Measurements from ENCODE around the gene EPGN. TPM values are rescaled to one million over a fixed set of nuclear protein-coding genes. Genes with fewer than 3 reads are reported as not detected.
A peak's percentile ranks its signal among the peaks of the same experiment; 100 is the strongest.

The EPGN gene
- total RNA-seq, 4 donors from 2014 or later, result not detected

DNA sequence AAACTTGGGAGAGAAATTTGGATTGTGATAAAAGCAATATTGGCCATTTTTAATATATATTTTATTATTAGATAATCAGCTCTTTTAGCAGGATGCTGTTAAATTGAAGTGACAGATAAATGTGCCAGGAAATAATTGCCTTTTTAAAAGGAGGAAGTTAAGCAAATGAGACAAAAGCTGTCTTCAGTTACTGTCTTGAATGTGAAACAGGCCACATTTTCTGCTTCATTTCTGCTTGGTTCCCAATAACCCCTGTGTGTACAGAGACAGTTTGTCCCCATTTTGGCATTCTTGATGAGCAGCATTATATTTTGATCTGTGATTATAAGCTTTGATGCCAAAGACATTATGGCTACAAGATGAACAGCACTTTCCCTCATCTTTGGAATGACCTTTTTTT lies 953 bp downstream of the EPGN start:
- TF ChIP-seq POLR2A (IDR thresholded peaks at IDR 0.05), result no peak
- TF ChIP-seq, protein P1, sequence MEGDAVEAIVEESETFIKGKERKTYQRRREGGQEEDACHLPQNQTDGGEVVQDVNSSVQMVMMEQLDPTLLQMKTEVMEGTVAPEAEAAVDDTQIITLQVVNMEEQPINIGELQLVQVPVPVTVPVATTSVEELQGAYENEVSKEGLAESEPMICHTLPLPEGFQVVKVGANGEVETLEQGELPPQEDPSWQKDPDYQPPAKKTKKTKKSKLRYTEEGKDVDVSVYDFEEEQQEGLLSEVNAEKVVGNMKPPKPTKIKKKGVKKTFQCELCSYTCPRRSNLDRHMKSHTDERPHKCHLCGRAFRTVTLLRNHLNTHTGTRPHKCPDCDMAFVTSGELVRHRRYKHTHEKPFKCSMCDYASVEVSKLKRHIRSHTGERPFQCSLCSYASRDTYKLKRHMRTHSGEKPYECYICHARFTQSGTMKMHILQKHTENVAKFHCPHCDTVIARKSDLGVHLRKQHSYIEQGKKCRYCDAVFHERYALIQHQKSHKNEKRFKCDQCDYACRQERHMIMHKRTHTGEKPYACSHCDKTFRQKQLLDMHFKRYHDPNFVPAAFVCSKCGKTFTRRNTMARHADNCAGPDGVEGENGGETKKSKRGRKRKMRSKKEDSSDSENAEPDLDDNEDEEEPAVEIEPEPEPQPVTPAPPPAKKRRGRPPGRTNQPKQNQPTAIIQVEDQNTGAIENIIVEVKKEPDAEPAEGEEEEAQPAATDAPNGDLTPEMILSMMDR (IDR thresholded peaks at IDR 0.05), result no peak
- Histone ChIP-seq H3K36me3 (no peaks in the 10 kb centered on the region), H3K27me3 (no peaks in the 10 kb centered on the region), H3K9me3 (no peaks in the 10 kb centered on the region), H3K4me1 (no peaks in the 10 kb centered on the region), H3K4me3 (no peak overlapping the region), H3K27ac (no peak overlapping the region)
- no peak for DNase-seq

DNA sequence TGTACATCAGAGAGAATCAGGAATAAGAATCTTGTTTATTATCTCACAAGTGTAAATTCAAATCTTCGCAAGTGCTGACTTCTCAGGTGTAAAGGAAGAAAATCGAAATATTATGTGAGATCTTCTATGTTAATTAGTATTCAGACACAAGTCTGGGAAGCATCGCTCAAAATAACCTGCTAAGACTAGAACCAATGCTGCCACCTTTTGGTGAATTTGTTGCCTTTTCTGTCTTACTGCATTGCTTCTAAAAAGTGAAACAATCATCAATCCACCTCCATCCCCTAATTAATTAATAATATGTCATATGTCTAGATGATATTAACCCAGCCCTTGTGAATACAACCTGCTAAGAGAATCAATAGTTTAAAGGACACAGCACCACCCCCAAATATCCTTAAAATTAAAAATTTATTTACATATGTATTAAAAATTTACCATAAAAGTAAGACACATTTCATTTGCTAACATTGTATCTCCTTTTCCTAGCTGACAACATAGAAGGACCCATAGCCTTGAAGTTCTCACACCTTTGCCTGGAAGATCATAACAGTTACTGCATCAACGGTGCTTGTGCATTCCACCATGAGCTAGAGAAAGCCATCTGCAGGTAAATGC lies 3.5 kb downstream of the EPGN start:
- Histone ChIP-seq H3K27me3 (no peaks in the 10 kb centered on the region), H3K9me3 (no peaks in the 10 kb centered on the region), H3K27ac (no peak overlapping the region), H3K4me1 (no peaks in the 10 kb centered on the region), H3K4me3 (no peak overlapping the region), H3K36me3 (no peaks in the 10 kb centered on the region)
- no peak for DNase-seq
- TF ChIP-seq POLR2A (IDR thresholded peaks at IDR 0.05), result no peak
- TF ChIP-seq, protein P1 (IDR thresholded peaks at IDR 0.05), result peak in 4 of 6 experiments; percentile 43 to 67 (median 60)

DNA sequence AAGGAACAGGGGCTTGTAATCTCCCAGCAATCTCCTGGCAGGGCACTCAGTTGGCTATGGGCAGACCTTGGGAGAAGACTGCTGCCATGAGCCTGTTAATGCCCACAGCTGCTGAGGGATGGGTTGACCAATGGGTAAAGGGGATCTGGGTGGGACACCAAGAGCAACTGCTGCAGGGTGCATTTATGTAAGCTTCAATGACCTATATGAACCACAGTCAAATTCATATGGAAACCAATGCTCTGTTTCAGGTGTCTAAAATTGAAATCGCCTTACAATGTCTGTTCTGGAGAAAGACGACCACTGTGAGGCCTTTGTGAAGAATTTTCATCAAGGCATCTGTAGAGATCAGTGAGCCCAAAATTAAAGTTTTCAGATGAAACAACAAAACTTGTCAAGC lies 6.1 kb downstream of the EPGN start:
- TF ChIP-seq, protein P1 (IDR thresholded peaks at IDR 0.05), result no peak
- TF ChIP-seq POLR2A (IDR thresholded peaks at IDR 0.05), result no peak
- DNase-seq, result no peak
- Histone ChIP-seq H3K27ac (no peak overlapping the region), H3K27me3 (no peaks in the 10 kb centered on the region), H3K4me1 (no peaks in the 10 kb centered on the region), H3K4me3 (no peak overlapping the region), H3K36me3 (no peaks in the 10 kb centered on the region), H3K9me3 (no peaks in the 10 kb centered on the region)

DNA sequence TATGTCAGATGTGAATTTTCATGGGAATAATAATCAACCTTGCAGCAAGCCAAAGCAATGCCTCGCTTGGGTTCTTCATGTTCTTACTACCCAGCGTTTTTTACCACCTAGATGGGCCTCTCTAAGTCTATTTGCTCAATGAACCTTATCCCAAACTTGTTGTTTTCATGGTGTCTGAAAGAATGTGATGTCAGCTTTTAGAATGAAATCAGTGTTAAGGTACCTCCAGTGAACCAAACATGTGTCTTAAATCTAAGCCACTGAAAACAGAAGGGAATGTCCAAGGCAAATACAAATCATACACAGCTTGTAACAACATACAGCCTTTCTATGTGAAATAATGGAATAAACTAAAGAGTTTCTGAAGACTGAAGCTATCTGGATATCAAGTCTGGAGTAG lies 6.7 kb downstream of the EPGN start:
- Histone ChIP-seq H3K9me3 (no peaks in the 10 kb centered on the region), H3K27me3 (no peaks in the 10 kb centered on the region), H3K4me3 (no peak overlapping the region), H3K27ac (no peak overlapping the region), H3K36me3 (no peaks in the 10 kb centered on the region), H3K4me1 (no peaks in the 10 kb centered on the region)
- no peak for DNase-seq
- TF ChIP-seq POLR2A (IDR thresholded peaks at IDR 0.05), result no peak
- TF ChIP-seq, protein P1 (IDR thresholded peaks at IDR 0.05), result no peak

DNA sequence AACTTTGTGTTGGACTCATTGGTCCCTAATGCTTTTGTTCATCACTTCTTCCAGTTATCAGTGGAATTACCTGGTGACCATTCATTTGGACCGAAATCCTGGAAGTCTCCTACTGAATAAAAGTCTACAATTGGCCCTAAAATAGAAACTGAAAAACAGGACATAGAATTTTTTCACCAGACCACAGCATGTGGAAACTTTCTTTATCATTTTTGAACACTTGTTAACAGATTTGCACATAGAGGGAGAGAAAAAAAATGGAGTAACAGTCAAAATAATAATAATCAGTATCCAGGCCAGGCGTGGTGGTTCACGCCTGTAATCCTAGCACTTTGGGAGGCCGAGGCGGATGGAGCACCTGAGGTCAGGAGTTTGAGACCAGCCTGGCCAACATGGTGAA lies 7.1 kb downstream of the EPGN start:
- no peak overlapping the region for H3K4me3 ChIP-seq
- no peaks in the 10 kb centered on the region for H3K9me3 ChIP-seq
- no peak overlapping the region for H3K27ac ChIP-seq
- H3K4me1 ChIP-seq, result no peaks in the 10 kb centered on the region
- DNase-seq, result no peak
- H3K36me3 ChIP-seq, result no peaks in the 10 kb centered on the region
- TF ChIP-seq POLR2A (IDR thresholded peaks at IDR 0.05), result no peak
- TF ChIP-seq, protein P1 (IDR thresholded peaks at IDR 0.05), result no peak
- H3K27me3 ChIP-seq, result no peaks in the 10 kb centered on the region

DNA sequence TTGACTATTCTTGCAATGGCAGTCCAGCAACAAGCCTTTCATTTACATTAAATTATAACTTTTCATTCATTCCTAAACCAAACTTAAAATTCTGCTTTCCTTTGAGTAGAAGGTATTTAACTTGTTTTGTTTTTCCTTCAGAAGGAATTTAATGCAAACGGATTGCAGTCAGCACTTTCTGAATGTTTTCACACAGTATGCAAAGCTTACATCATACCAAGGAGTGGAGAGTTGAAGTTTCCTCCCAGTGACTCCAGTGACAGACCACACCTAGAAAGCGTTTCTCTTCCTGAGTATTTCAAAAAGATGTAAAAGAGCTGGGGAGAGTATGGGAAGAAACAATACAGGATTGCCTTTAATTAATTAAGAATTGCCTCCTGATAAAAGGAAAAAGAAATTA lies 8.1 kb downstream of the EPGN start:
- Histone ChIP-seq H3K27ac (no peak overlapping the region), H3K36me3 (no peaks in the 10 kb centered on the region), H3K27me3 (no peaks in the 10 kb centered on the region), H3K9me3 (no peaks in the 10 kb centered on the region), H3K4me3 (no peak overlapping the region), H3K4me1 (no peaks in the 10 kb centered on the region)
- no peak for DNase-seq
- TF ChIP-seq, protein P1 (IDR thresholded peaks at IDR 0.05), result no peak
- no peak for TF ChIP-seq POLR2A (IDR thresholded peaks at IDR 0.05)

Measured in Peyer's patch (tissue), 4 donors.